Left lung (tissue), 10 donors: ENCODE data around the gene ZNF585A. TPM values are rescaled to one million over a fixed set of nuclear protein-coding genes. Genes with fewer than 3 reads are reported as not detected.

Experiments
- ATAC-seq: fragments of 200-7000 bp; cut with Tn5 transposase; one replicate; pipeline ENCODE4 v1.9.1; 2020; ENCODE audit warnings: moderate library complexity
- DNase-seq, 4 donors: peaks; one replicate each; pipeline ENCODE4 v3.0.0-alpha.2; 2013 to 2020
- H3K27ac ChIP-seq, 2 donors: fragments of 200-600 bp; sonication (generic) in 1 of 2; one replicate each; pipeline versions ENCODE4 v1.5.0 to v1.8.0; 2020 to 2021
- H3K27me3 ChIP-seq, 2 donors: fragments of 200-600 bp; sonication (generic) in 1 of 2; one replicate each; pipeline versions ENCODE4 v1.5.0 to v1.8.0; 2020 to 2021
- H3K36me3 ChIP-seq, 2 donors: fragments of 200-600 bp; sonication (generic) in 1 of 2; one replicate each; pipeline versions ENCODE4 v1.5.0 to v1.8.0; 2020 to 2021
- H3K4me1 ChIP-seq, 2 donors: fragments of 200-600 bp; one replicate each; pipeline ENCODE4 v1.8.0; 2021
- H3K4me3 ChIP-seq, 2 donors: fragments of 200-600 bp; sonication (generic) in 1 of 2; one replicate each; pipeline versions ENCODE4 v1.5.0 to v1.8.0; 2020 to 2021; ENCODE audit warnings: mild to moderate bottlenecking in 1 of 2
- H3K9me3 ChIP-seq, 2 donors: fragments of 200-600 bp; sonication (generic) in 1 of 2; one replicate each; pipeline versions ENCODE4 v1.5.0 to v1.8.0; 2020 to 2021
- CTCF ChIP-seq, 2 donors: fragments of 200-600 bp; sonication (generic) in 1 of 2; IDR thresholded peaks; one replicate each; pipeline versions ENCODE4 v1.5.0 to v1.8.0; 2021; ENCODE audit warnings: antibody characterized with exemption in 2 of 2
- intact Hi-C, 2 donors: fragments of 100-400 bp; cut with DNase I; formaldehyde crosslinking; loops; one replicate each; pipeline versions ENCODE4 v1.11.2 to v1.14.2; 2022
- polyA plus RNA-seq, 6 donors: library from polyadenylated mRNA; unstranded; fragments of 120-200 nt; gene quantifications; one replicate each; pipeline ENCODE4 v1.2.1, GENCODE V29; 2013; ENCODE audit not compliant: insufficient read length in 6 of 6
- total RNA-seq, 2 donors: library from RNA; stranded (reverse); fragmentation: NEBNext Ultra II Directional; extraction: Animal tissue kit (Norgen Biotek cat#: 25700); gene quantifications; one replicate each; pipeline ENCODE4 v1.2.1, GENCODE V29; 2021
- donor health status: DM: no; HTN: yes; CAD: no.
- donor health status: DM: no; HTN: no; CAD: no.

The ZNF585A gene
- total and polyA plus RNA-seq, 8 donors: 9.6 to 17.5 (median 14.8) TPM

DNA sequence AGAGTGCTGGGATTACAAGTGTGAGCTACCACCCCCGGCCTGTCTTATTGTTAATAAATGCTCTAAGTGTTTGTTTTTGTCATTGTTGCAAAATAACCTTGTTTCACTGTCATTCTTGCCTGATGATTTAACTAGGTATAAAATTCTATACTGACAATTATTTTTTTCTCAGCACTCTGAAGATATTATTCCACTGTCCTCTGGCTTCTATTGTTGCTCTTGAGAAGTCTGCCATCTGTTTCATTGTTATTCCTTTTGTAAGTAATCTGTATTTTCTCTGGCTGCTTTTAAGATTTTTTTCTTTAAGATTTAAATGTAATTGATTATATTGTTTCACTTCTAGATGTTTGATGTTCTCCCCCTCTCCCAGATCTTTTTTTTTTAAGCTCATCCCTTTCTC lies 76.6 kb downstream of the ZNF585A start:
- Histone ChIP-seq H3K27me3 (no peaks in the 10 kb centered on the region), H3K36me3 (peaks cover 0 to 100% of the 10 kb centered on the region in 2 donors), H3K9me3 (peaks cover 13 to 100% of the 10 kb centered on the region in 2 donors), H3K4me1 (no peaks in the 10 kb centered on the region), H3K27ac (no peak overlapping the region), H3K4me3 (no peak overlapping the region)
- no peak for TF ChIP-seq CTCF (IDR thresholded peaks at IDR 0.05)
- intact Hi-C loops: no loop called here
- no peak for ATAC-seq
- no peak for DNase-seq

Other genes starting within 250 kb of the ZNF585A start
- gene ZNF420, start 94.3 kb downstream of the ZNF585A start, total RNA-seq: 10 to 100 TPM in 1 of 2 donors, 1 to 10 TPM in 1; 5.9 to 12.3 TPM
- gene ZNF420, start 94.3 kb downstream of the ZNF585A start, polyA plus RNA-seq: 10 to 100 TPM; 20.7 to 22.9 (median 21.9) TPM
- gene ZNF585B, start 37.8 kb upstream of the ZNF585A start, total RNA-seq: 10 to 100 TPM; 11.6 to 16.6 TPM
- 10 to 100 TPM; 17.2 to 23.8 (median 19.8) TPM for gene ZNF585B, start 37.8 kb upstream of the ZNF585A start, polyA plus RNA-seq
- 1 to 10 TPM; 5.5 to 7.0 TPM for gene ZNF383, start 45.5 kb upstream of the ZNF585A start, total RNA-seq
- 10 to 100 TPM; 14.2 to 19.2 (median 15.9) TPM for gene ZNF383, start 45.5 kb upstream of the ZNF585A start, polyA plus RNA-seq
- gene ZNF527, start 198.4 kb upstream of the ZNF585A start, total RNA-seq: 1 to 10 TPM; 4.3 to 5.4 TPM
- 10 to 100 TPM in 5 of 6 donors, 1 to 10 TPM in 1; 9.9 to 11.9 (median 11.4) TPM for gene ZNF527, start 198.4 kb upstream of the ZNF585A start, polyA plus RNA-seq